Pancreas (tissue), 10 donors: Measurements from ENCODE around the gene CPXM2. TPM values are rescaled to one million over a fixed set of nuclear protein-coding genes. Genes with fewer than 3 reads are reported as not detected.

Experiments
- ATAC-seq, 4 donors: fragments of 200-7000 bp; cut with Tn5 transposase; one replicate each; pipeline versions ENCODE4 v1.8.0 to v1.9.1; 2020; ENCODE audit warnings: mild to moderate bottlenecking in 4 of 4, moderate library complexity in 4 of 4
- DNase-seq, 6 donors: peaks; one replicate each; pipeline ENCODE4 v3.0.0-alpha.2; 2020
- FAIRE-seq: peaks from 2 replicates; lab custom pipeline; 2012; peaks lifted over from hg19 to GRCh38; lab: Jason Lieb, UNC
- H3K27ac ChIP-seq, 4 donors: fragments of 200-600 bp; sonication (generic); 1 replicate in 3 of 4; 2 replicates in 1 of 4; pipeline versions ENCODE4 v1.5.0 to v1.8.0; 2020
- H3K27me3 ChIP-seq, 4 donors: fragments of 200-600 bp; one replicate each; pipeline ENCODE4 v1.8.0; 2021
- H3K36me3 ChIP-seq, 3 donors: fragments of 200-600 bp; sonication (generic) in 1 of 3; one replicate each; pipeline versions ENCODE4 v1.5.0 to v1.8.0; 2020 to 2021
- H3K4me1 ChIP-seq, 3 donors: fragments of 200-600 bp; one replicate each; pipeline ENCODE4 v1.8.0; 2021
- H3K4me3 ChIP-seq, 4 donors: fragments of 200-600 bp; sonication (generic) in 2 of 4; one replicate each; pipeline versions ENCODE4 v1.5.0 to v1.8.0; 2020 to 2021
- H3K9me3 ChIP-seq, 4 donors: fragments of 200-600 bp; one replicate each; pipeline ENCODE4 v1.8.0; 2021
- CTCF ChIP-seq, 4 donors: fragments of 200-600 bp; sonication (generic) in 3 of 4; IDR thresholded peaks; one replicate each; pipeline versions ENCODE4 v1.5.0 to v1.8.0; 2021; ENCODE audit warnings: antibody characterized with exemption in 4 of 4
- WGBS, 2 donors: extraction: QIAGEN DNeasy Blood & Tissue Kit; methylation state at CpG; one replicate each; pipeline ENCODE4 v1.1.7; 2013; 5-methylcytosine and 5-hydroxymethylcytosine counted together
- intact Hi-C, 3 donors: fragments of 100-400 bp; cut with DNase I; formaldehyde crosslinking; loops; one replicate each; pipeline versions ENCODE4 v1.11.1 to v1.14.2; 2022
- polyA plus RNA-seq, 2 donors: library from polyadenylated mRNA; stranded (reverse); fragments of 200-250 nt; gene quantifications; one replicate each; pipeline ENCODE4 v1.2.3, GENCODE V29; 2013
- total RNA-seq, 6 donors: library from RNA; stranded (reverse); fragmentation: NEBNext Ultra II Directional in 4 of 6; extraction: Animal tissue kit (Norgen Biotek cat#: 25700) in 4 of 6; gene quantifications; one replicate each; pipeline versions ENCODE4 v1.2.1 to v1.2.4, GENCODE V29; 2021 to 2023
- donor health status: healthy with polysubstance abuse.
- donor health status: DM: no; HTN: no; CAD: no; lungs with moderate emphysema.
- donor health status: DM: no; HTN: no; CAD: no.
- donor health status: control.
- donor health status: control.
- donor health status: Bipolar disorder and iron deficiency.
- donor health status: DM: yes; HTN: yes; CAD: no.
- donor health status: DM: no; HTN: no; CAD: no.
- donor health status: DM: no; HTN: no; CAD: no.
- donor health status: DM: yes; HTN: yes; CAD: no.

Gene CPXM2
- total and polyA plus RNA-seq, 8 donors, result 0.46 to 3.9 (median 1.2) TPM

DNA sequence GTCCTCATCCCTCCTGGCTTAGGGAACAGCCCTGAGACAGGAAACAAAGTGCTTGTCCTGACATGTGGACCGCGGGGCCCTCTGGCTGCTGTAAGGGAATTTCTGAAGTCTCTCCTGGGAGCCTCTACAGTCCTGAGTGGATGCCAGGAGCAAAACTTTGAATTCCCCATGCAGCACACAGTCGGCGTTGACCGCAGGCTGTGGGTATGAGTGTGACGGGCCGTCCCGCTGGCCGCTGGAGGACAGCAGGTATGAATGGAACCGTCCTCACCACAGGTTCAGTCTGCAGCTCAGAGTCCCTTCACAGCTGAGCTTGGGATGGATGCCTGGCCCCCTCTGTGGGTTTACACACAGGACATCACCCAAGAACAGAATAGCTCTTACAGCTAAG lies 130.6 kb downstream of the CPXM2 start:
- FAIRE-seq (no peak), ATAC-seq (no peak), DNase-seq (no peak)
- no peak overlapping the region for H3K4me3 ChIP-seq
- H3K9me3 ChIP-seq, result no peaks in the 10 kb centered on the region
- no peaks in the 10 kb centered on the region for H3K36me3 ChIP-seq
- no peaks in the 10 kb centered on the region for H3K4me1 ChIP-seq
- no peak overlapping the region for H3K27ac ChIP-seq
- H3K27me3 ChIP-seq, result peaks cover 0 to 4% (median 0%) of the 10 kb centered on the region in 4 donors
- TF ChIP-seq CTCF (IDR thresholded peaks at IDR 0.05), result no peak
- intact Hi-C loops, result no loop called here
- WGBS, 2 donors, result 59 to 73% methylated on average over 10 of the region's 10 CpGs

- no peaks in the 10 kb centered on the region for H3K36me3 ChIP-seq
- H3K9me3 ChIP-seq, result no peaks in the 10 kb centered on the region
- H3K4me3 ChIP-seq, result no peak overlapping the region
- no peak for FAIRE-seq
- intact Hi-C loops, result no loop called here
- DNase-seq, result no peak
- no peaks in the 10 kb centered on the region for H3K4me1 ChIP-seq
- ATAC-seq, result no peak
- H3K27me3 ChIP-seq, result peaks cover 0 to 4% (median 0%) of the 10 kb centered on the region in 4 donors
- TF ChIP-seq CTCF (IDR thresholded peaks at IDR 0.05), result no peak
- WGBS, 2 donors, result 34 to 48% methylated on average over 10 of the region's 10 CpGs
- no peak overlapping the region for H3K27ac ChIP-seq
Measured at GRCh38 chr10:123760356-123761037, 131.1 kb downstream of the CPXM2 start.

DNA sequence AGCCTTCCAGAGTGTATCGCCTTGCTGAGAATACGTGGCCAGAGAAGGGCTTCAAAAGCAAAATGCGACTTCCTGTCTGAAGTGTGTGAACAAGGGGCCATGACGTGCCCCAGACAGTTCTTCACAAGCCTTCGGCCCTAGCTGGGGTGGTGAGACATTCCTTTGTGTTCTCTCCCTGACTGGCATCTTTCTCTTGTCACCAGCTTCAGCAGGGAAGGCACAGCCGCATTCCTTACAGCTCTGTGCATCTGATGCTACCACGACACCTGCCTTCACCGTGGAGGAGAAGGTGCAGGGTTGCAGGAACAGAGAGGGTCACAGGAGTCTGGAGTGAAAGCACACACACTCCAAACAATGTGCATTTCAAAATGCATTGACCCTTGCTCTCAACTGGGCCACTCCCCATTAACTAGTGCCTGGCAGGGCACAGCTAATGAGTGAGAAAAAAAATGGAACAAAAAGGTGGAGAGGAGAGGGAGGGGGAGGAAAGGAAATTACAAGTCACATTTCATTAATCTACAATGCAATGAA lies 132.0 kb downstream of the CPXM2 start:
- H3K4me3 ChIP-seq, result no peak overlapping the region
- H3K4me1 ChIP-seq, result no peaks in the 10 kb centered on the region
- intact Hi-C loops, result no loop called here
- FAIRE-seq (no peak), ATAC-seq (no peak), DNase-seq (no peak)
- 19 to 26% methylated on average over 8 of the region's 8 CpGs for WGBS, 2 donors
- no peak overlapping the region for H3K27ac ChIP-seq
- no peaks in the 10 kb centered on the region for H3K9me3 ChIP-seq
- H3K36me3 ChIP-seq, result no peaks in the 10 kb centered on the region
- H3K27me3 ChIP-seq, result peaks cover 0 to 4% (median 0%) of the 10 kb centered on the region in 4 donors
- no peak for TF ChIP-seq CTCF (IDR thresholded peaks at IDR 0.05)

DNA sequence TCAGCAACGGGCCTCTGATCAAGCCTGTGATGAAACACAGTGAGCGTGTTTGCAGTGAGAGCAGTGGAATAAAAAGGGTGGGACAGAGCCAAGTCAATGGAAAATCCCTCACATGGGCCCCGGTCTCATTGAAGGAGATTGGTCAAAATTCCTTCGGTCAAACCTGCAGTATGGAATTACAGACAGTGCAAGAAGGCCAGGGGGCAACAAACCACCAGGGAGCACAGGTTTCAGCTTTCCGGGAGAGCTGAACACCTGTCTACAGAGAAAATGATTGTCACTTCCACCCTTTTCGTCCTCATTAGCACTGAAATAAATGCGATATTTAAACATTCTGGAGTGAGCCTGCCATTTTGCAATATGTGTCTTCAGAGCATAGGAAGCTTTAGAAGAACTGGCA lies 132.6 kb downstream of the CPXM2 start:
- no peaks in the 10 kb centered on the region for H3K4me1 ChIP-seq
- TF ChIP-seq CTCF (IDR thresholded peaks at IDR 0.05), result no peak
- peaks cover 0 to 4% (median 0%) of the 10 kb centered on the region in 4 donors for H3K27me3 ChIP-seq
- intact Hi-C loops, result no loop called here
- 53 to 63% methylated on average over 7 of the region's 7 CpGs for WGBS, 2 donors
- DNase-seq, result no peak
- no peak overlapping the region for H3K27ac ChIP-seq
- no peak for ATAC-seq
- no peak overlapping the region for H3K4me3 ChIP-seq
- no peak for FAIRE-seq
- no peaks in the 10 kb centered on the region for H3K36me3 ChIP-seq
- no peaks in the 10 kb centered on the region for H3K9me3 ChIP-seq

- WGBS, 2 donors, result 71 to 83% methylated on average over 6 of the region's 6 CpGs
- no peaks in the 10 kb centered on the region for H3K4me1 ChIP-seq
- H3K9me3 ChIP-seq, result no peaks in the 10 kb centered on the region
- peaks cover 0 to 2% (median 0%) of the 10 kb centered on the region in 4 donors for H3K27me3 ChIP-seq
- DNase-seq, result no peak
- intact Hi-C loops, result no loop called here
- no peaks in the 10 kb centered on the region for H3K36me3 ChIP-seq
- H3K27ac ChIP-seq, result no peak overlapping the region
- no peak for ATAC-seq
- no peak for TF ChIP-seq CTCF (IDR thresholded peaks at IDR 0.05)
- no peak overlapping the region for H3K4me3 ChIP-seq
- no peak for FAIRE-seq
Measured at GRCh38 chr10:123757853-123758252, 133.8 kb downstream of the CPXM2 start.
